CD14-positive monocyte (primary cell): Measurements from ENCODE around the gene UGT1A6. TPM values are rescaled to one million over a fixed set of nuclear protein-coding genes. Genes with fewer than 3 reads are reported as not detected.

Source experiments
- DNase-seq, 3 donors: peaks; one replicate each; pipeline ENCODE4 v3.0.0-alpha.2; 2011 to 2022
- H2AFZ ChIP-seq: 2 replicates; pipeline ENCODE4 v1.6.0; 2012; ENCODE audit warnings: mild to moderate bottlenecking, low read depth, low read length, inconsistent platforms; ENCODE audit not compliant: insufficient read depth, poor library complexity, severe bottlenecking
- H3K27ac ChIP-seq, 2 donors: 1 replicate in 1 of 2; 2 replicates in 1 of 2; pipeline ENCODE4 v1.5.1; 2012 to 2013; ENCODE audit warnings: low read length in 2 of 2, control low read depth in 1 of 2, inconsistent platforms in 1 of 2, low read depth in 1 of 2, mild to moderate bottlenecking in 1 of 2
- H3K27me3 ChIP-seq, 2 donors: one replicate each; pipeline versions ENCODE4 v1.6.0 to v1.6.1; 2011 to 2013; ENCODE audit warnings: low read length in 2 of 2; ENCODE audit not compliant: control insufficient read depth in 2 of 2, insufficient read depth in 2 of 2
- H3K36me3 ChIP-seq, 2 donors: replicated peaks in 1 of 2; 1 replicate in 1 of 2; 2 replicates in 1 of 2; pipeline versions ENCODE4 v1.5.1 to v1.6.1; 2012 to 2013; ENCODE audit warnings: low read length in 2 of 2, control low read depth in 1 of 2, inconsistent platforms in 1 of 2, mild to moderate bottlenecking in 1 of 2; ENCODE audit not compliant: insufficient read depth in 2 of 2, control insufficient read depth in 1 of 2
- H3K4me1 ChIP-seq, 2 donors: 1 replicate in 1 of 2; 2 replicates in 1 of 2; pipeline versions ENCODE4 v1.5.1 to v1.6.1; 2012 to 2013; ENCODE audit warnings: low read length in 2 of 2, control low read depth in 1 of 2, inconsistent platforms in 1 of 2, mild to moderate bottlenecking in 1 of 2, moderate library complexity in 1 of 2; ENCODE audit not compliant: insufficient read depth in 2 of 2, control insufficient read depth in 1 of 2
- H3K4me2 ChIP-seq: replicated peaks from 2 replicates; pipeline ENCODE3; 2012; ENCODE audit warnings: low read length, moderate library complexity, mild to moderate bottlenecking; ENCODE audit not compliant: poor library complexity, severe bottlenecking; ENCODE audit errors: extremely low read depth
- H3K4me3 ChIP-seq, 3 experiments: fragments of 200-600 bp in 1 of 3; sonication (generic) in 1 of 3; replicated peaks in 1 of 3; 1 replicate in 2 of 3; 2 replicates in 1 of 3; pipeline ENCODE4 v1.5.1; 2011 to 2013; ENCODE audit warnings: low read length in 3 of 3, mild to moderate bottlenecking in 3 of 3, control low read depth in 2 of 3, low read depth in 2 of 3, inconsistent platforms in 1 of 3, moderate library complexity in 1 of 3
- H3K79me2 ChIP-seq: 2 replicates; pipeline ENCODE4 v1.6.0; 2012; ENCODE audit warnings: mild to moderate bottlenecking, control low read depth, inconsistent platforms, low read length, moderate library complexity; ENCODE audit not compliant: insufficient read depth
- H3K9ac ChIP-seq: 2 replicates; pipeline ENCODE4 v1.6.0; 2017; ENCODE audit warnings: low read length, mild to moderate bottlenecking; ENCODE audit not compliant: insufficient read depth, poor library complexity, severe bottlenecking
- H3K9me3 ChIP-seq, 2 donors: replicated peaks in 1 of 2; 1 replicate in 1 of 2; 2 replicates in 1 of 2; pipeline versions ENCODE4 v1.5.1 to v1.6.1; 2012 to 2013; ENCODE audit warnings: low read length in 2 of 2, control low read depth in 1 of 2; ENCODE audit not compliant: control insufficient read depth in 1 of 2, insufficient read depth in 1 of 2
- H4K20me1 ChIP-seq: 2 replicates; pipeline ENCODE4 v1.6.0; 2012; ENCODE audit warnings: mild to moderate bottlenecking, low read length, control low read depth, moderate library complexity; ENCODE audit not compliant: insufficient read depth
- H3K27ac Mint-ChIP-seq, 7 donors: one replicate each; pipeline ENCODE4 v1.8.0; 2020; ENCODE audit warnings: mild to moderate bottlenecking in 7 of 7, mixed read lengths in 7 of 7, moderate library complexity in 6 of 7, inconsistent platforms in 2 of 7
- H3K27me3 Mint-ChIP-seq, 3 donors: one replicate each; pipeline ENCODE4 v1.8.0; 2021 to 2022; ENCODE audit warnings: low read depth in 3 of 3, mild to moderate bottlenecking in 3 of 3, mixed read lengths in 3 of 3, moderate library complexity in 3 of 3, inconsistent platforms in 1 of 3
- H3K36me3 Mint-ChIP-seq, 2 donors: one replicate each; pipeline ENCODE4 v1.8.0; 2020; ENCODE audit warnings: mixed read lengths in 2 of 2, inconsistent platforms in 1 of 2, mild to moderate bottlenecking in 1 of 2
- H3K4me1 Mint-ChIP-seq: one replicate; pipeline ENCODE4 v1.8.0; 2020; ENCODE audit warnings: mild to moderate bottlenecking, mixed read lengths
- H3K4me3 Mint-ChIP-seq, 2 donors: one replicate each; pipeline ENCODE4 v1.8.0; 2020; ENCODE audit warnings: mild to moderate bottlenecking in 2 of 2, mixed read lengths in 2 of 2, moderate library complexity in 1 of 2
- H3K9me3 Mint-ChIP-seq, 7 donors: one replicate each; pipeline ENCODE4 v1.8.0; 2020 to 2022; ENCODE audit warnings: mixed read lengths in 7 of 7, mild to moderate bottlenecking in 6 of 7, moderate library complexity in 6 of 7, inconsistent platforms in 2 of 7
- CTCF ChIP-seq: fragments of 200-600 bp; IDR thresholded peaks from one replicate; pipeline ENCODE4 v1.8.0; 2022; ENCODE audit warnings: antibody characterized with exemption, mild to moderate bottlenecking
- WGBS: methylation state at CpG from one replicate; pipeline ENCODE4 v1.1.5; 2013; ENCODE audit warnings: missing lambda C conversion rate; ENCODE audit not compliant: insufficient coverage; 5-methylcytosine and 5-hydroxymethylcytosine counted together
- intact Hi-C, 2 donors: fragments of 100-400 bp; cut with micrococcal nuclease; formaldehyde crosslinking; loops; one replicate each; pipeline versions ENCODE4 v1.15.0 to v1.15.1; 2023
- polyA plus RNA-seq, 3 donors: library from polyadenylated mRNA; depleted of rRNA in 1 of 3; unstranded in 2 of 3; stranded (reverse) in 1 of 3; fragments of 300-500 nt in 2 of 3; fragments of >200 nt in 1 of 3; fragmentation: Illumina TruSeq in 2 of 3; gene quantifications; 1 replicate in 2 of 3; 2 replicates in 1 of 3; pipeline ENCODE4 v1.2.3, GENCODE V29; 2012 to 2021

The UGT1A6 gene
- polyA plus RNA-seq, 3 donors: not detected

GRCh38 chr2:233740870-233741269 lies 48.2 kb downstream of the UGT1A6 start:
- no peak overlapping the region for H3K4me3 ChIP-seq

GRCh38 chr2:233743464-233744259 lies 51.0 kb downstream of the UGT1A6 start:
- no peak for TF ChIP-seq CTCF
- H3K36me3 Mint-ChIP-seq: no peaks in the 10 kb centered on the region
- no peak overlapping the region for H3K4me3 Mint-ChIP-seq
- Histone ChIP-seq H3K36me3 (no peaks in the 10 kb centered on the region), H3K9ac (no peak overlapping the region), H3K4me1 (no peaks in the 10 kb centered on the region), H2AFZ (no peak overlapping the region), H3K4me2 (no peak overlapping the region), H4K20me1 (no peaks in the 10 kb centered on the region), H3K27me3 (no peaks in the 10 kb centered on the region), H3K79me2 (no peaks in the 10 kb centered on the region), H3K9me3 (peaks cover 0 to 5% of the 10 kb centered on the region in 2 donors), H3K4me3 (no peak overlapping the region), H3K27ac (no peak overlapping the region)
- intact Hi-C loops: no loop called here
- no peak overlapping the region for H3K27ac Mint-ChIP-seq
- no peak for DNase-seq
- H3K9me3 Mint-ChIP-seq: peaks cover 0 to 7% (median 2%) of the 10 kb centered on the region in 7 donors
- no peaks in the 10 kb centered on the region for H3K4me1 Mint-ChIP-seq
- WGBS: 97% methylated on average over 40 of the region's 46 CpGs
- H3K27me3 Mint-ChIP-seq: peaks cover 1 to 5% (median 1%) of the 10 kb centered on the region in 3 donors

More at GRCh38 chr2:233740870-233741269, 48.2 kb downstream of the UGT1A6 start:
- Mint-ChIP-seq H3K27ac (no peak overlapping the region), H3K36me3 (no peaks in the 10 kb centered on the region), H3K27me3 (peaks cover 0 to 2% (median 1%) of the 10 kb centered on the region in 3 donors), H3K4me1 (no peaks in the 10 kb centered on the region), H3K4me3 (no peak overlapping the region), H3K9me3 (peaks cover 0 to 4% (median 2%) of the 10 kb centered on the region in 7 donors)
- no peaks in the 10 kb centered on the region for H3K79me2 ChIP-seq
- no peak overlapping the region for H3K9ac ChIP-seq
- no peak overlapping the region for H2AFZ ChIP-seq
- TF ChIP-seq CTCF: no peak
- intact Hi-C loops: no loop called here
- H3K4me1 ChIP-seq: no peaks in the 10 kb centered on the region
- H3K27me3 ChIP-seq: no peaks in the 10 kb centered on the region
- H3K4me2 ChIP-seq: no peak overlapping the region
- no peaks in the 10 kb centered on the region for H4K20me1 ChIP-seq
- DNase-seq: no peak
- H3K27ac ChIP-seq: no peak overlapping the region
- no peaks in the 10 kb centered on the region for H3K36me3 ChIP-seq
- WGBS: 100% methylated on average over 1 of the region's 2 CpGs
- peaks cover 0 to 5% of the 10 kb centered on the region in 2 donors for H3K9me3 ChIP-seq
